Subcutaneous abdominal adipose tissue (tissue), 5 donors: ENCODE data around the gene STARD4.
A peak's percentile ranks its signal among the peaks of the same experiment; 100 is the strongest.

ENCODE experiments used
- H3K27ac ChIP-seq: one replicate; pipeline ENCODE4 v1.7.0; 2013; ENCODE audit warnings: low read depth, mild to moderate bottlenecking, inconsistent platforms, low read length, moderate library complexity
- H3K27me3 ChIP-seq, 5 donors: one replicate each; pipeline ENCODE4 v1.7.0; 2013; ENCODE audit warnings: low read length in 5 of 5, inconsistent platforms in 1 of 5; ENCODE audit not compliant: control insufficient read depth in 5 of 5, insufficient read depth in 4 of 5
- H3K36me3 ChIP-seq, 5 donors: one replicate each; pipeline ENCODE4 v1.7.0; 2013; ENCODE audit warnings: low read length in 5 of 5; ENCODE audit not compliant: control insufficient read depth in 5 of 5, insufficient read depth in 5 of 5
- H3K4me1 ChIP-seq, 5 donors: one replicate each; pipeline ENCODE4 v1.7.0; 2013; ENCODE audit warnings: low read length in 5 of 5, mild to moderate bottlenecking in 3 of 5, moderate library complexity in 1 of 5; ENCODE audit not compliant: control insufficient read depth in 5 of 5, insufficient read depth in 5 of 5
- H3K4me3 ChIP-seq, 5 donors: one replicate each; pipeline ENCODE4 v1.7.0; 2013; ENCODE audit warnings: low read length in 5 of 5, low read depth in 1 of 5
- H3K9ac ChIP-seq, 5 donors: one replicate each; pipeline ENCODE4 v1.7.0; 2013; ENCODE audit warnings: low read length in 5 of 5, mild to moderate bottlenecking in 4 of 5, moderate library complexity in 3 of 5
- H3K9me3 ChIP-seq, 5 donors: one replicate each; pipeline ENCODE4 v1.7.0; 2013; ENCODE audit warnings: low read length in 5 of 5; ENCODE audit not compliant: control insufficient read depth in 5 of 5
- donor health status: healthy.
- donor health status: healthy.
- donor health status: healthy.
- donor health status: healthy.
- donor health status: healthy.

STARD4 gene

GRCh38 chr5:111530298-111530740 is 18.0 kb upstream of the STARD4 start:
- Histone ChIP-seq H3K9me3 (no peaks in the 10 kb centered on the region), H3K27ac (no peak overlapping the region), H3K9ac (no peak overlapping the region), H3K36me3 (no peaks in the 10 kb centered on the region), H3K4me1 (peaks cover 0 to 8% (median 0%) of the 10 kb centered on the region in 5 donors), H3K27me3 (no peaks in the 10 kb centered on the region), H3K4me3 (no peak overlapping the region)

- Histone ChIP-seq H3K4me1 (peaks cover 0 to 8% (median 0%) of the 10 kb centered on the region in 5 donors), H3K9me3 (no peaks in the 10 kb centered on the region), H3K27ac (no peak overlapping the region), H3K4me3 (no peak overlapping the region), H3K36me3 (no peaks in the 10 kb centered on the region), H3K9ac (no peak overlapping the region), H3K27me3 (no peaks in the 10 kb centered on the region)
Observed at GRCh38 chr5:111528056-111528455, 15.7 kb upstream of the STARD4 start.

GRCh38 chr5:111520908-111521307 is 8.6 kb upstream of the STARD4 start:
- Histone ChIP-seq H3K36me3 (no peaks in the 10 kb centered on the region), H3K4me3 (no peak overlapping the region), H3K9me3 (no peaks in the 10 kb centered on the region), H3K9ac (no peak overlapping the region), H3K4me1 (no peaks in the 10 kb centered on the region), H3K27ac (no peak overlapping the region), H3K27me3 (no peaks in the 10 kb centered on the region)

GRCh38 chr5:111518777-111519176 is 6.4 kb upstream of the STARD4 start:
- H3K36me3 ChIP-seq = no peaks in the 10 kb centered on the region
- no peaks in the 10 kb centered on the region for H3K9me3 ChIP-seq
- H3K9ac ChIP-seq = no peak overlapping the region
- no peaks in the 10 kb centered on the region for H3K27me3 ChIP-seq
- H3K27ac ChIP-seq = no peak overlapping the region
- no peaks in the 10 kb centered on the region for H3K4me1 ChIP-seq
- no peak overlapping the region for H3K4me3 ChIP-seq

- H3K9ac ChIP-seq = no peak overlapping the region
- no peaks in the 10 kb centered on the region for H3K36me3 ChIP-seq
- no peak overlapping the region for H3K4me3 ChIP-seq
- no peak overlapping the region for H3K27ac ChIP-seq
- peaks cover 0 to 5% (median 3%) of the 10 kb centered on the region in 5 donors for H3K4me1 ChIP-seq
- no peaks in the 10 kb centered on the region for H3K27me3 ChIP-seq
- no peaks in the 10 kb centered on the region for H3K9me3 ChIP-seq
Observed at GRCh38 chr5:111517853-111518501, 5.6 kb upstream of the STARD4 start.

GRCh38 chr5:111514087-111514486 is 1.8 kb upstream of the STARD4 start:
- Histone ChIP-seq H3K4me1 (peaks cover 0 to 18% (median 15%) of the 10 kb centered on the region in 5 donors), H3K9ac (no peak overlapping the region), H3K4me3 (no peak overlapping the region), H3K9me3 (no peaks in the 10 kb centered on the region), H3K27me3 (no peaks in the 10 kb centered on the region), H3K27ac (no peak overlapping the region), H3K36me3 (no peaks in the 10 kb centered on the region)

- Histone ChIP-seq H3K9me3 (no peaks in the 10 kb centered on the region), H3K4me3 (peak overlapping the region; percentile 84 to 94 (median 88)), H3K27ac (peak overlapping the region; percentile 55), H3K27me3 (no peaks in the 10 kb centered on the region), H3K9ac (peak overlapping the region in 3 of 5 donors; percentile 48 to 87 (median 63)), H3K36me3 (no peaks in the 10 kb centered on the region), H3K4me1 (peaks cover 0 to 18% (median 15%) of the 10 kb centered on the region in 5 donors)
Observed at GRCh38 chr5:111513131-111513520, 791 bp upstream of the STARD4 start.

GRCh38 chr5:111511831-111512374 is 432 bp downstream of the STARD4 start:
- H3K9ac ChIP-seq = peak overlapping the region; percentile 38 to 87 (median 77)

GRCh38 chr5:111511174-111511830 is 1.0 kb downstream of the STARD4 start:
- Histone ChIP-seq H3K9ac (peak overlapping the region in 3 of 5 donors; percentile 77 to 87 (median 84)), H3K27ac (peak overlapping the region; percentile 56), H3K9me3 (no peaks in the 10 kb centered on the region), H3K4me3 (peak overlapping the region; percentile 70 to 94 (median 88)), H3K27me3 (no peaks in the 10 kb centered on the region), H3K36me3 (no peaks in the 10 kb centered on the region), H3K4me1 (peaks cover 0 to 18% (median 15%) of the 10 kb centered on the region in 5 donors)

More at GRCh38 chr5:111511831-111512374, 432 bp downstream of the STARD4 start:
- Histone ChIP-seq H3K27ac (peak overlapping the region; percentile 56), H3K4me3 (peak overlapping the region; percentile 70 to 94 (median 88)), H3K36me3 (no peaks in the 10 kb centered on the region), H3K9me3 (no peaks in the 10 kb centered on the region), H3K4me1 (peaks cover 0 to 18% (median 15%) of the 10 kb centered on the region in 5 donors), H3K27me3 (no peaks in the 10 kb centered on the region)

GRCh38 chr5:111509119-111509518 is 3.2 kb downstream of the STARD4 start:
- Histone ChIP-seq H3K4me1 (peaks cover 0 to 18% (median 15%) of the 10 kb centered on the region in 5 donors), H3K27me3 (no peaks in the 10 kb centered on the region), H3K9me3 (no peaks in the 10 kb centered on the region), H3K36me3 (no peaks in the 10 kb centered on the region), H3K27ac (no peak overlapping the region), H3K9ac (no peak overlapping the region), H3K4me3 (no peak overlapping the region)
